Right hindlimb (tissue), 1 donor: ENCODE results near the gene PSMB9.

Source experiments
- DNase-seq: peaks from one replicate; pipeline ENCODE4 v3.0.0-alpha.2; 2018

PSMB9 gene

GRCh38 chr6:32840604-32841246 is 13.3 kb upstream of the PSMB9 start:
- DNase-seq, result no peak

GRCh38 chr6:32842021-32842650 is 11.9 kb upstream of the PSMB9 start:
- no peak for DNase-seq

- no peak for DNase-seq
Observed at GRCh38 chr6:32842690-32843089, 11.3 kb upstream of the PSMB9 start.

- DNase-seq, result no peak
Observed at GRCh38 chr6:32843331-32843978, 10.5 kb upstream of the PSMB9 start.

- peak; percentile 95 for DNase-seq
Observed at GRCh38 chr6:32843979-32844838, 9.8 kb upstream of the PSMB9 start, which contains the start of gene PSMB8. Gene PSMB8 (minus strand): TSS chr6:32844047. CDS start chr6:32843996, 51 bp downstream.

- DNase-seq, result no peak
Observed at GRCh38 chr6:32844839-32845383, 9.1 kb upstream of the PSMB9 start.

- no peak for DNase-seq
Observed at GRCh38 chr6:32845384-32845884, 8.6 kb upstream of the PSMB9 start.

- DNase-seq, result no peak
Observed at GRCh38 chr6:32847004-32847403, 7.0 kb upstream of the PSMB9 start.

- DNase-seq, result no peak
Observed at GRCh38 chr6:32847795-32848194, 6.2 kb upstream of the PSMB9 start.

GRCh38 chr6:32849126-32849525 is 4.9 kb upstream of the PSMB9 start:
- DNase-seq, result no peak

GRCh38 chr6:32851025-32851424 is 3.0 kb upstream of the PSMB9 start:
- DNase-seq, result no peak

GRCh38 chr6:32852018-32852843 is 1.8 kb upstream of the PSMB9 start:
- no peak for DNase-seq

- peak; percentile 37 for DNase-seq
Observed at GRCh38 chr6:32852844-32853540, 1.0 kb upstream of the PSMB9 start.

GRCh38 chr6:32854376-32855178 is 585 bp downstream of the PSMB9 start:
- no peak for DNase-seq

- DNase-seq, result no peak
Observed at GRCh38 chr6:32855467-32856174, 1.6 kb downstream of the PSMB9 start.

GRCh38 chr6:32857156-32857891 is 3.3 kb downstream of the PSMB9 start:
- DNase-seq, result no peak

GRCh38 chr6:32858194-32858593 is 4.2 kb downstream of the PSMB9 start:
- DNase-seq, result no peak

GRCh38 chr6:32860674-32861073 is 6.7 kb downstream of the PSMB9 start:
- no peak for DNase-seq

GRCh38 chr6:32862725-32863124 is 8.7 kb downstream of the PSMB9 start:
- no peak for DNase-seq
